ENCODE measurements around the gene CYREN. TPM values are rescaled to one million over a fixed set of nuclear protein-coding genes. Genes with fewer than 3 reads are reported as not detected.
"Not testable (repeated sequence)": the region's sequence is repeated elsewhere in the genome, so short reads cannot be mapped to it uniquely, and the experiment has no call there.

CYREN gene
- total RNA-seq, 2 experiments from 2014 or later, result 36.7 to 39.0 TPM

GRCh38 chr7:135181929-135182678, 11.6 kb upstream of the CYREN start:
- DNase-seq, result no peak
- CTCF ChIA-PET, result interaction anchor here (0.7 kb wide), 1 partner anchor 12 kb away, joined by 3 read pairs; no protein-coding TSS in a partner anchor

GRCh38 chr7:135181261-135181928, 10.9 kb upstream of the CYREN start:
- Mint-ChIP-seq H3K4me1 (ENCODE audit: low read depth) (no peaks in the 10 kb centered on the region), H3K4me3 (no peak overlapping the region), H3K36me3 (ENCODE audit: low read depth) (peaks cover 58% of the 10 kb centered on the region), H3K27me3 (ENCODE audit: low read depth) (no peaks in the 10 kb centered on the region), H3K9me3 (peaks cover 36% of the 10 kb centered on the region), H3K27ac (no peak overlapping the region)
- CTCF ChIA-PET, result no interaction called here
- intact Hi-C loops (cut with micrococcal nuclease), result no loop called here
- DNase-seq, result no peak

More at GRCh38 chr7:135181929-135182678, 11.6 kb upstream of the CYREN start:
- H3K4me3 Mint-ChIP-seq, result no peak overlapping the region
- H3K36me3 Mint-ChIP-seq (ENCODE audit: low read depth), result peaks cover 63% of the 10 kb centered on the region
- peaks cover 36% of the 10 kb centered on the region for H3K9me3 Mint-ChIP-seq
- H3K4me1 Mint-ChIP-seq (ENCODE audit: low read depth), result no peaks in the 10 kb centered on the region
- no peak overlapping the region for H3K27ac Mint-ChIP-seq
- H3K27me3 Mint-ChIP-seq (ENCODE audit: low read depth), result no peaks in the 10 kb centered on the region
- intact Hi-C loops (cut with micrococcal nuclease), result no loop called here

- peaks cover 48% of the 10 kb centered on the region for H3K36me3 Mint-ChIP-seq (ENCODE audit: low read depth)
- H3K9me3 Mint-ChIP-seq, result peaks cover 36% of the 10 kb centered on the region
- H3K4me3 Mint-ChIP-seq, result no peak overlapping the region
- no peak overlapping the region for H3K27ac Mint-ChIP-seq
- H3K4me1 Mint-ChIP-seq (ENCODE audit: low read depth), result no peaks in the 10 kb centered on the region
- CTCF ChIA-PET, result interaction anchor here (0.8 kb wide), 1 partner anchor 9 kb away, joined by 3 read pairs; the partner anchor contains the start of gene CYREN
- intact Hi-C loops (cut with micrococcal nuclease), result no loop called here
- H3K27me3 Mint-ChIP-seq (ENCODE audit: low read depth), result no peaks in the 10 kb centered on the region
- DNase-seq, result no peak
Observed at GRCh38 chr7:135180122-135180521, 9.6 kb upstream of the CYREN start.

GRCh38 chr7:135179321-135179925, 8.9 kb upstream of the CYREN start:
- H3K27ac Mint-ChIP-seq, result no peak overlapping the region
- CTCF ChIA-PET, result no interaction called here
- intact Hi-C loops (cut with micrococcal nuclease), result no loop called here
- no peaks in the 10 kb centered on the region for H3K4me1 Mint-ChIP-seq (ENCODE audit: low read depth)
- H3K9me3 Mint-ChIP-seq, result peaks cover 36% of the 10 kb centered on the region
- no peak for DNase-seq
- H3K4me3 Mint-ChIP-seq, result no peak overlapping the region
- peaks cover 42% of the 10 kb centered on the region for H3K36me3 Mint-ChIP-seq (ENCODE audit: low read depth)
- H3K27me3 Mint-ChIP-seq (ENCODE audit: low read depth), result no peaks in the 10 kb centered on the region

- Mint-ChIP-seq H3K36me3 (ENCODE audit: low read depth) (peaks cover 32% of the 10 kb centered on the region), H3K27me3 (ENCODE audit: low read depth) (no peaks in the 10 kb centered on the region), H3K27ac (no peak overlapping the region), H3K4me3 (no peak overlapping the region), H3K9me3 (peaks cover 28% of the 10 kb centered on the region), H3K4me1 (ENCODE audit: low read depth) (no peaks in the 10 kb centered on the region)
- CTCF ChIA-PET, result interaction anchor here (0.9 kb wide), 1 partner anchor 32 kb away, joined by 4 read pairs; no protein-coding TSS in a partner anchor
- no peak for DNase-seq
- intact Hi-C loops (cut with micrococcal nuclease), result no loop called here
Observed at GRCh38 chr7:135178364-135178763, 7.9 kb upstream of the CYREN start.

- H3K27ac Mint-ChIP-seq, result no peak overlapping the region
- H3K27me3 Mint-ChIP-seq (ENCODE audit: low read depth), result no peaks in the 10 kb centered on the region
- intact Hi-C loops (cut with micrococcal nuclease), result no loop called here
- H3K9me3 Mint-ChIP-seq, result peaks cover 19% of the 10 kb centered on the region
- no peak overlapping the region for H3K4me3 Mint-ChIP-seq
- peaks cover under 1% of the 10 kb centered on the region for H3K4me1 Mint-ChIP-seq (ENCODE audit: low read depth)
- CTCF ChIA-PET, result interaction anchor here (0.9 kb wide), 1 partner anchor 9 kb away, joined by 3 read pairs; no protein-coding TSS in a partner anchor
- peaks cover 20% of the 10 kb centered on the region for H3K36me3 Mint-ChIP-seq (ENCODE audit: low read depth)
- DNase-seq, result no peak
Observed at GRCh38 chr7:135177028-135177696, 6.7 kb upstream of the CYREN start.

GRCh38 chr7:135175931-135176330, 5.4 kb upstream of the CYREN start:
- Mint-ChIP-seq H3K9me3 (peaks cover 9% of the 10 kb centered on the region), H3K27ac (no peak overlapping the region), H3K4me1 (ENCODE audit: low read depth) (peaks cover 8% of the 10 kb centered on the region), H3K27me3 (ENCODE audit: low read depth) (no peaks in the 10 kb centered on the region), H3K36me3 (ENCODE audit: low read depth) (peaks cover 9% of the 10 kb centered on the region), H3K4me3 (no peak overlapping the region)
- intact Hi-C loops (cut with micrococcal nuclease), result no loop called here
- CTCF ChIA-PET, result interaction anchor here (0.9 kb wide), 1 partner anchor 10 kb away, joined by 3 read pairs; no protein-coding TSS in a partner anchor
- DNase-seq, result no peak

GRCh38 chr7:135174941-135175340, 4.4 kb upstream of the CYREN start:
- Mint-ChIP-seq H3K9me3 (peaks cover 3% of the 10 kb centered on the region), H3K27ac (no peak overlapping the region), H3K4me3 (no peak overlapping the region), H3K36me3 (ENCODE audit: low read depth) (peaks cover 2% of the 10 kb centered on the region), H3K27me3 (ENCODE audit: low read depth) (no peaks in the 10 kb centered on the region), H3K4me1 (ENCODE audit: low read depth) (peaks cover 11% of the 10 kb centered on the region)
- DNase-seq, result no peak
- intact Hi-C loops (cut with micrococcal nuclease), result loop anchor here (5.0 kb wide), 1 partner anchor 423 kb away; no protein-coding TSS in a partner anchor
- CTCF ChIA-PET, result no interaction called here

GRCh38 chr7:135173916-135174315, 3.4 kb upstream of the CYREN start:
- not testable (repeated sequence) for H3K4me3 Mint-ChIP-seq, H3K27ac Mint-ChIP-seq
- CTCF ChIA-PET, result interaction anchor here (0.6 to 0.7 kb wide), 3 partner anchors 14 to 533 kb away, joined by 4 to 8 read pairs (median 4); no protein-coding TSS in a partner anchor

GRCh38 chr7:135171581-135172291, 1.2 kb upstream of the CYREN start:
- Mint-ChIP-seq H3K27ac (peak overlapping the region; percentile 80), H3K4me1 (ENCODE audit: low read depth) (peaks cover 39% of the 10 kb centered on the region), H3K4me3 (peak overlapping the region; percentile 60), H3K36me3 (ENCODE audit: low read depth) (peaks cover 30% of the 10 kb centered on the region)
- CTCF ChIA-PET, result interaction anchor here (0.6 to 4.9 kb wide), 12 partner anchors 24 to 975 kb away, joined by 3 to 61 read pairs (median 3); partner anchors contain the start of genes AGBL3, TMEM140 and WDR91
- not testable (repeated sequence) for H3K27me3 Mint-ChIP-seq (ENCODE audit: low read depth); H3K9me3 Mint-ChIP-seq; DNase-seq
- intact Hi-C loops (cut with micrococcal nuclease), result loop anchor here (2.0 to 5.0 kb wide), 3 partner anchors 225 to 739 kb away; no protein-coding TSS in a partner anchor

More at GRCh38 chr7:135173916-135174315, 3.4 kb upstream of the CYREN start:
- H3K4me1 Mint-ChIP-seq (ENCODE audit: low read depth), result peaks cover 20% of the 10 kb centered on the region
- H3K9me3 Mint-ChIP-seq; H3K27me3 Mint-ChIP-seq (ENCODE audit: low read depth); DNase-seq: not testable (repeated sequence)
- H3K36me3 Mint-ChIP-seq (ENCODE audit: low read depth), result peaks cover 11% of the 10 kb centered on the region
- intact Hi-C loops (cut with micrococcal nuclease), result loop anchor here (5.0 kb wide), 1 partner anchor 422 kb away; no protein-coding TSS in a partner anchor

GRCh38 chr7:135170998-135171481, 533 bp upstream of the CYREN start:
- not testable (repeated sequence) for DNase-seq; H3K9me3 Mint-ChIP-seq; H3K27me3 Mint-ChIP-seq (ENCODE audit: low read depth)
- H3K27ac Mint-ChIP-seq, result peak overlapping the region; percentile 95
- H3K4me3 Mint-ChIP-seq, result peak overlapping the region; percentile 89
- CTCF ChIA-PET, result interaction anchor here (0.6 to 4.9 kb wide), 13 partner anchors 9 to 705 kb away, joined by 3 to 61 read pairs (median 3); partner anchors contain the start of genes AGBL3, TMEM140 and WDR91
- H3K36me3 Mint-ChIP-seq (ENCODE audit: low read depth), result peaks cover 37% of the 10 kb centered on the region
- intact Hi-C loops (cut with micrococcal nuclease), result loop anchor here (1.0 to 5.0 kb wide), 12 partner anchors 40 to 738 kb away; partner anchors contain the start of genes AGBL3, BPGM and WDR91
- peaks cover 43% of the 10 kb centered on the region for H3K4me1 Mint-ChIP-seq (ENCODE audit: low read depth)
